ENCODE results near the gene DMD. TPM values are rescaled to one million over a fixed set of nuclear protein-coding genes. Genes with fewer than 3 reads are reported as not detected.

DMD gene
- total and polyA plus RNA-seq, 2 of the 8 experiments (the other 6 are each of a cell fraction or from before 2014, with no cell fraction given) = 4.8 to 7.4 TPM

DNA sequence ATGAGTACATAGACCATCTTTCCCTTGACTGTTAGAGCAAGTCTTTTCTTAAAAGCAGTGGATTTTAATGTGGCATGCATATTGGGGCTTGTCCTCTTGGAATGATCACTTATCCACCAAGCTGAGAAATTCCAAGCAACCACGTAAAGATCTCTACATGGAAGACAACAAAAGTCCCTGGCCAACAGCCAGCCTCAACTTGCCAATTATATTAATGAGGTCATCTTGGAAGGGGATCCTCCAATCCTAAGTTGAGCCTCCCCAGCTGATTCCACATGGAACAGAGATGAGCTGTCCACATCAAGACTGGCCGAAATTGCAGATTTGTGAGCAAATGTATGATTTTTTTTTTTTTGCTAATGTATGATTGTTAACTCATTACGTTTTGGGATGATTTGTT is 2118.9 kb downstream of the DMD start:
- POLR2A ChIA-PET (ENCODE audit: partially characterized antibody) = no interaction called here
- Histone ChIP-seq H2BK5ac (ENCODE audit: low read depth, low read length) (no peak overlapping the region), H3K79me1 (ENCODE audit: low read depth, low read length) (no peaks in the 10 kb centered on the region), H3K9me3 (ENCODE audit: insufficient read depth in 2 of 2, low read depth in 1 of 2, low read length in 1 of 2) (no peaks in the 10 kb centered on the region), H3K4me2 (ENCODE audit: insufficient read depth in 1 of 2, low read depth in 2 of 2, low read length in 2 of 2) (no peak overlapping the region), H4K20me1 (replicated peaks in 1 of 2; ENCODE audit: control insufficient read depth in 1 of 2, insufficient read depth in 2 of 2, low read length in 2 of 2) (no peaks in the 10 kb centered on the region), H3K14ac (ENCODE audit: insufficient read length) (no peak overlapping the region), H3K27me3 (replicated peaks in 1 of 4; ENCODE audit: control insufficient read depth in 3 of 4, extremely low read depth in 1 of 4, insufficient read depth in 3 of 4, low read length in 3 of 4) (no peaks in the 10 kb centered on the region), H3K79me2 (ENCODE audit: control insufficient read depth in 1 of 2, insufficient read depth in 2 of 2, low read length in 2 of 2) (no peaks in the 10 kb centered on the region), H3K9ac (replicated peaks in 1 of 4; ENCODE audit: extremely low read depth in 1 of 4, low read depth in 3 of 4, low read length in 3 of 4) (no peak overlapping the region), H3K36me3 (ENCODE audit: control insufficient read depth in 2 of 4, insufficient read depth in 4 of 4, low read length in 3 of 4) (no peaks in the 10 kb centered on the region), H4K8ac (ENCODE audit: extremely low read depth, insufficient read depth, low read length) (no peak overlapping the region), H2BK15ac (ENCODE audit: low read length) (no peak overlapping the region), H3K23ac (ENCODE audit: insufficient read length) (no peak overlapping the region), H3K18ac (ENCODE audit: extremely low read depth, low read length) (no peak overlapping the region), H3K4ac (replicated peaks; ENCODE audit: insufficient read length, low read depth, low read length) (no peak overlapping the region), H2BK12ac (ENCODE audit: low read depth, low read length) (no peak overlapping the region), H4K91ac (replicated peaks; ENCODE audit: insufficient read length, low read length) (no peak overlapping the region), H3K4me3 (ENCODE audit: extremely low read depth in 1 of 4, insufficient read depth in 2 of 4, low read depth in 3 of 4, low read length in 4 of 4) (no peak overlapping the region), H3K4me1 (replicated peaks in 1 of 4; ENCODE audit: control insufficient read depth in 3 of 4, insufficient read depth in 4 of 4, low read length in 3 of 4) (no peaks in the 10 kb centered on the region), H2BK120ac (replicated peaks; ENCODE audit: low read depth, low read length) (no peak overlapping the region), H2AFZ (ENCODE audit: low read length) (no peak overlapping the region), H3K23me2 (ENCODE audit: low read depth, low read length) (no peaks in the 10 kb centered on the region), H4K5ac (ENCODE audit: insufficient read length, low read depth, low read length) (no peak overlapping the region), H2BK20ac (ENCODE audit: low read length) (no peak overlapping the region), H3K56ac (replicated peaks; ENCODE audit: insufficient read length, low read depth, low read length) (no peak overlapping the region), H2AK5ac (ENCODE audit: low read depth, low read length) (no peak overlapping the region), H3K27ac (ENCODE audit: low read depth, low read length) (no peak overlapping the region)
- TF ChIP-seq TBP (IDR thresholded peaks at IDR 0.05; ENCODE audit: low read depth, low read length) = no peak
- TF ChIP-seq, protein P1, sequence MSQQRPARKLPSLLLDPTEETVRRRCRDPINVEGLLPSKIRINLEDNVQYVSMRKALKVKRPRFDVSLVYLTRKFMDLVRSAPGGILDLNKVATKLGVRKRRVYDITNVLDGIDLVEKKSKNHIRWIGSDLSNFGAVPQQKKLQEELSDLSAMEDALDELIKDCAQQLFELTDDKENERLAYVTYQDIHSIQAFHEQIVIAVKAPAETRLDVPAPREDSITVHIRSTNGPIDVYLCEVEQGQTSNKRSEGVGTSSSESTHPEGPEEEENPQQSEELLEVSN (IDR thresholded peaks at IDR 0.05) = no peak
- no peak for TF ChIP-seq BACH1 (IDR thresholded peaks at IDR 0.05; ENCODE audit: low read length)
- TF ChIP-seq RBBP5 (IDR thresholded peaks at IDR 0.05; ENCODE audit: borderline replicate concordance, low read depth, low read length) = no peak
- TF ChIP-seq SIN3A (conservative IDR thresholded peaks at IDR 0.05 in 1 of 2, IDR thresholded peaks at IDR 0.05 in 1 of 2; ENCODE audit: low read depth in 1 of 2, low read length in 2 of 2) = no peak
- no peak for TF ChIP-seq CTBP2 (IDR thresholded peaks at IDR 0.05; ENCODE audit: borderline replicate concordance, insufficient read depth, insufficient read length, low read length)
- TF ChIP-seq YY1 (IDR thresholded peaks at IDR 0.05; ENCODE audit: low read depth, low read length) = no peak
- no peak for TF ChIP-seq SUZ12 (IDR thresholded peaks at IDR 0.05; ENCODE audit: low read length)
- TF ChIP-seq KDM5A (IDR thresholded peaks at IDR 0.05; ENCODE audit: low read length) = no peak
- TF ChIP-seq TAF1 (IDR thresholded peaks at IDR 0.05; ENCODE audit: low read depth, low read length) = no peak
- no peak for FAIRE-seq
- DNase-seq (ENCODE audit: low read depth in 1 of 2, low spot score in 2 of 2) = no peak
- 93% methylated on average over 3 of the region's 3 CpGs; no CpG with 5 or more reads in 1 of the 2 experiments for WGBS, 2 experiments (ENCODE audit: extremely low coverage in 1 of 2, insufficient coverage in 1 of 2, insufficient read length in 1 of 2, insufficient replicate concordance in 2 of 2, low coverage in 1 of 2, low lambda C conversion rate in 2 of 2, missing lambda C conversion rate in 1 of 2)
- CTCF ChIA-PET (ENCODE audit: partially characterized antibody) = interaction anchor here (0.7 kb wide), 1 partner anchor 54 kb away, joined by 3 read pairs; no protein-coding TSS in a partner anchor

Measured in H1 (cell line).